ENCODE results near the gene GCDH. TPM values are rescaled to one million over a fixed set of nuclear protein-coding genes. Genes with fewer than 3 reads are reported as not detected.

Gene GCDH
- total and polyA plus RNA-seq, 2 of the 8 experiments (the other 6 are each of a cell fraction or from before 2014, with no cell fraction given): 67.3 to 89.4 TPM

Small RNA genes lying within 50 kb of the gene (microRNA-seq; reads per million reads assigned to microRNA genes)
- gene MIR5695 (ENCODE audit: borderline microRNAs expressed in 2 of 2, borderline number of aligned reads in 2 of 2, borderline replicate concordance in 1 of 2) (0 reads per million in 2 experiments), gene MIR6515 (ENCODE audit: borderline microRNAs expressed in 2 of 2, borderline number of aligned reads in 2 of 2, borderline replicate concordance in 1 of 2) (0 to 0.41 reads per million in 2 experiments), gene MIR6794 (ENCODE audit: borderline microRNAs expressed in 2 of 2, borderline number of aligned reads in 2 of 2, borderline replicate concordance in 1 of 2) (0 to 0.41 reads per million in 2 experiments)

Small RNA genes lying within 50 kb of the gene (small RNA-seq; reads per million reads assigned to genes)
- gene MIR5695 (ENCODE audit: insufficient read depth) (not detected), gene MIR6515 (ENCODE audit: insufficient read depth) (3.1 reads per million, percentile 39 among the genes with 10 or more reads in this experiment), gene MIR6794 (ENCODE audit: insufficient read depth) (not detected)

Other genes starting within 250 kb of the GCDH start
- gene MAN2B1, start 224.4 kb upstream of the GCDH start, total RNA-seq (2021; fragmentation: NEBNext Ultra II Directional; extraction: Animal tissue kit (Norgen Biotek cat#: 25700)): 71.1 and 76.3 TPM in 2 replicates
- 55.3 and 73.6 TPM in 2 replicates for gene MAN2B1, start 224.4 kb upstream of the GCDH start, polyA plus RNA-seq (2011; rRNA removed)
- gene WDR83, start 224.4 kb upstream of the GCDH start, total RNA-seq (2021; fragmentation: NEBNext Ultra II Directional; extraction: Animal tissue kit (Norgen Biotek cat#: 25700)): 15.3 and 19.6 TPM in 2 replicates
- gene WDR83, start 224.4 kb upstream of the GCDH start, polyA plus RNA-seq (2011; rRNA removed): 12.6 and 24.5 TPM in 2 replicates
- gene DHPS, start 209.3 kb upstream of the GCDH start, total RNA-seq (2021; fragmentation: NEBNext Ultra II Directional; extraction: Animal tissue kit (Norgen Biotek cat#: 25700)): 86.6 and 88.8 TPM in 2 replicates
- 99.6 and 118 TPM in 2 replicates for gene DHPS, start 209.3 kb upstream of the GCDH start, polyA plus RNA-seq (2011; rRNA removed)
- gene GNG14, start 203.2 kb upstream of the GCDH start, total RNA-seq (2021; fragmentation: NEBNext Ultra II Directional; extraction: Animal tissue kit (Norgen Biotek cat#: 25700)): not detected in 2 replicates
- not detected in 2 replicates for gene GNG14, start 203.2 kb upstream of the GCDH start, polyA plus RNA-seq (2011; rRNA removed)
- gene FBXW9, start 194.5 kb upstream of the GCDH start, total RNA-seq (2021; fragmentation: NEBNext Ultra II Directional; extraction: Animal tissue kit (Norgen Biotek cat#: 25700)): 10.8 and 11.1 TPM in 2 replicates
- gene FBXW9, start 194.5 kb upstream of the GCDH start, polyA plus RNA-seq (2011; rRNA removed): 30.1 and 36.4 TPM in 2 replicates
- gene TNPO2, start 167.2 kb upstream of the GCDH start, total RNA-seq (2021; fragmentation: NEBNext Ultra II Directional; extraction: Animal tissue kit (Norgen Biotek cat#: 25700)): 110 and 112 TPM in 2 replicates
- gene TNPO2, start 167.2 kb upstream of the GCDH start, polyA plus RNA-seq (2011; rRNA removed): 121 and 136 TPM in 2 replicates
- gene TRIR, start 156.5 kb upstream of the GCDH start, total RNA-seq (2021; fragmentation: NEBNext Ultra II Directional; extraction: Animal tissue kit (Norgen Biotek cat#: 25700)): 149 and 156 TPM in 2 replicates
- 130 and 167 TPM in 2 replicates for gene TRIR, start 156.5 kb upstream of the GCDH start, polyA plus RNA-seq (2011; rRNA removed)
- gene GET3, start 153.7 kb upstream of the GCDH start, total RNA-seq (2021; fragmentation: NEBNext Ultra II Directional; extraction: Animal tissue kit (Norgen Biotek cat#: 25700)): 105 and 106 TPM in 2 replicates
- gene GET3, start 153.7 kb upstream of the GCDH start, polyA plus RNA-seq (2011; rRNA removed): 297 and 304 TPM in 2 replicates
- gene BEST2, start 139.4 kb upstream of the GCDH start, total RNA-seq (2021; fragmentation: NEBNext Ultra II Directional; extraction: Animal tissue kit (Norgen Biotek cat#: 25700)): 4.6 TPM in 2 replicates
- gene BEST2, start 139.4 kb upstream of the GCDH start, polyA plus RNA-seq (2011; rRNA removed): 7.3 and 11.6 TPM in 2 replicates
- 59.3 and 63.2 TPM in 2 replicates for gene HOOK2, start 115.6 kb upstream of the GCDH start, total RNA-seq (2021; fragmentation: NEBNext Ultra II Directional; extraction: Animal tissue kit (Norgen Biotek cat#: 25700))
- 23.8 and 39.2 TPM in 2 replicates for gene HOOK2, start 115.6 kb upstream of the GCDH start, polyA plus RNA-seq (2011; rRNA removed)
- gene JUNB, start 99.7 kb upstream of the GCDH start, total RNA-seq (2021; fragmentation: NEBNext Ultra II Directional; extraction: Animal tissue kit (Norgen Biotek cat#: 25700)): 7.4 and 8.6 TPM in 2 replicates
- 10.0 and 14.1 TPM in 2 replicates for gene JUNB, start 99.7 kb upstream of the GCDH start, polyA plus RNA-seq (2011; rRNA removed)
- 380 and 404 TPM in 2 replicates for gene PRDX2, start 89.4 kb upstream of the GCDH start, total RNA-seq (2021; fragmentation: NEBNext Ultra II Directional; extraction: Animal tissue kit (Norgen Biotek cat#: 25700))
- 748 and 904 TPM in 2 replicates for gene PRDX2, start 89.4 kb upstream of the GCDH start, polyA plus RNA-seq (2011; rRNA removed)
- 41.3 and 42.3 TPM in 2 replicates for gene THSD8, start 89.1 kb upstream of the GCDH start, total RNA-seq (2021; fragmentation: NEBNext Ultra II Directional; extraction: Animal tissue kit (Norgen Biotek cat#: 25700))
- 3.4 and 8.2 TPM in 2 replicates for gene THSD8, start 89.1 kb upstream of the GCDH start, polyA plus RNA-seq (2011; rRNA removed)
- gene RNASEH2A, start 84.6 kb upstream of the GCDH start, total RNA-seq (2021; fragmentation: NEBNext Ultra II Directional; extraction: Animal tissue kit (Norgen Biotek cat#: 25700)): 67.5 and 67.9 TPM in 2 replicates
- gene RNASEH2A, start 84.6 kb upstream of the GCDH start, polyA plus RNA-seq (2011; rRNA removed): 120 and 141 TPM in 2 replicates
- gene RTBDN, start 56.6 kb upstream of the GCDH start, total RNA-seq (2021; fragmentation: NEBNext Ultra II Directional; extraction: Animal tissue kit (Norgen Biotek cat#: 25700)): 4.8 and 5.8 TPM in 2 replicates
- 4.0 and 4.4 TPM in 2 replicates for gene RTBDN, start 56.6 kb upstream of the GCDH start, polyA plus RNA-seq (2011; rRNA removed)
- 25.2 and 28.3 TPM in 2 replicates for gene MAST1, start 52.6 kb upstream of the GCDH start, total RNA-seq (2021; fragmentation: NEBNext Ultra II Directional; extraction: Animal tissue kit (Norgen Biotek cat#: 25700))
- 15.6 and 27.5 TPM in 2 replicates for gene MAST1, start 52.6 kb upstream of the GCDH start, polyA plus RNA-seq (2011; rRNA removed)
- 32.9 and 33.2 TPM in 2 replicates for gene DNASE2, start 9.7 kb upstream of the GCDH start, total RNA-seq (2021; fragmentation: NEBNext Ultra II Directional; extraction: Animal tissue kit (Norgen Biotek cat#: 25700))
- 48.2 and 58.2 TPM in 2 replicates for gene DNASE2, start 9.7 kb upstream of the GCDH start, polyA plus RNA-seq (2011; rRNA removed)
- 0.59 and 0.84 TPM in 2 replicates for gene KLF1, start 4.0 kb upstream of the GCDH start, total RNA-seq (2021; fragmentation: NEBNext Ultra II Directional; extraction: Animal tissue kit (Norgen Biotek cat#: 25700))
- gene KLF1, start 4.0 kb upstream of the GCDH start, polyA plus RNA-seq (2011; rRNA removed): 0.91 and 1.0 TPM in 2 replicates
- gene SYCE2, start 28.1 kb downstream of the GCDH start, total RNA-seq (2021; fragmentation: NEBNext Ultra II Directional; extraction: Animal tissue kit (Norgen Biotek cat#: 25700)): 0.46 and 0.97 TPM in 2 replicates
- 0.69 and 0.71 TPM in 2 replicates for gene SYCE2, start 28.1 kb downstream of the GCDH start, polyA plus RNA-seq (2011; rRNA removed)
- 103 and 108 TPM in 2 replicates for gene FARSA, start 42.6 kb downstream of the GCDH start, total RNA-seq (2021; fragmentation: NEBNext Ultra II Directional; extraction: Animal tissue kit (Norgen Biotek cat#: 25700))
- 61.0 and 100 TPM in 2 replicates for gene FARSA, start 42.6 kb downstream of the GCDH start, polyA plus RNA-seq (2011; rRNA removed)
- gene CALR, start 47.4 kb downstream of the GCDH start, total RNA-seq (2021; fragmentation: NEBNext Ultra II Directional; extraction: Animal tissue kit (Norgen Biotek cat#: 25700)): 1,155 and 1,177 TPM in 2 replicates
- gene CALR, start 47.4 kb downstream of the GCDH start, polyA plus RNA-seq (2011; rRNA removed): 418 and 591 TPM in 2 replicates
- gene RAD23A, start 54.7 kb downstream of the GCDH start, total RNA-seq (2021; fragmentation: NEBNext Ultra II Directional; extraction: Animal tissue kit (Norgen Biotek cat#: 25700)): 73.3 and 76.1 TPM in 2 replicates
- gene RAD23A, start 54.7 kb downstream of the GCDH start, polyA plus RNA-seq (2011; rRNA removed): 40.0 and 80.1 TPM in 2 replicates
- gene GADD45GIP1, start 66.1 kb downstream of the GCDH start, total RNA-seq (2021; fragmentation: NEBNext Ultra II Directional; extraction: Animal tissue kit (Norgen Biotek cat#: 25700)): 42.2 and 45.5 TPM in 2 replicates
- gene GADD45GIP1, start 66.1 kb downstream of the GCDH start, polyA plus RNA-seq (2011; rRNA removed): 42.6 and 58.5 TPM in 2 replicates
- gene DAND5, start 78.4 kb downstream of the GCDH start, total RNA-seq (2021; fragmentation: NEBNext Ultra II Directional; extraction: Animal tissue kit (Norgen Biotek cat#: 25700)): 0.17 and 0.25 TPM in 2 replicates
- 0.13 and 0.14 TPM in 2 replicates for gene DAND5, start 78.4 kb downstream of the GCDH start, polyA plus RNA-seq (2011; rRNA removed)
- gene NFIX, start 104.3 kb downstream of the GCDH start, total RNA-seq (2021; fragmentation: NEBNext Ultra II Directional; extraction: Animal tissue kit (Norgen Biotek cat#: 25700)): 0.20 and 0.27 TPM in 2 replicates
- gene NFIX, start 104.3 kb downstream of the GCDH start, polyA plus RNA-seq (2011; rRNA removed): 0.03 and 0.08 TPM in 2 replicates
- gene LYL1, start 211.7 kb downstream of the GCDH start, total RNA-seq (2021; fragmentation: NEBNext Ultra II Directional; extraction: Animal tissue kit (Norgen Biotek cat#: 25700)): 0.58 and 0.65 TPM in 2 replicates
- 0.76 and 1.0 TPM in 2 replicates for gene LYL1, start 211.7 kb downstream of the GCDH start, polyA plus RNA-seq (2011; rRNA removed)
- gene TRMT1, start 225.6 kb downstream of the GCDH start, total RNA-seq (2021; fragmentation: NEBNext Ultra II Directional; extraction: Animal tissue kit (Norgen Biotek cat#: 25700)): 96.6 and 99.3 TPM in 2 replicates
- gene TRMT1, start 225.6 kb downstream of the GCDH start, polyA plus RNA-seq (2011; rRNA removed): 77.4 and 118 TPM in 2 replicates
- 226 and 234 TPM in 2 replicates for gene NACC1, start 227.1 kb downstream of the GCDH start, total RNA-seq (2021; fragmentation: NEBNext Ultra II Directional; extraction: Animal tissue kit (Norgen Biotek cat#: 25700))
- gene NACC1, start 227.1 kb downstream of the GCDH start, polyA plus RNA-seq (2011; rRNA removed): 301 and 541 TPM in 2 replicates